ENCODE results near the gene FIGNL2.

DNA sequence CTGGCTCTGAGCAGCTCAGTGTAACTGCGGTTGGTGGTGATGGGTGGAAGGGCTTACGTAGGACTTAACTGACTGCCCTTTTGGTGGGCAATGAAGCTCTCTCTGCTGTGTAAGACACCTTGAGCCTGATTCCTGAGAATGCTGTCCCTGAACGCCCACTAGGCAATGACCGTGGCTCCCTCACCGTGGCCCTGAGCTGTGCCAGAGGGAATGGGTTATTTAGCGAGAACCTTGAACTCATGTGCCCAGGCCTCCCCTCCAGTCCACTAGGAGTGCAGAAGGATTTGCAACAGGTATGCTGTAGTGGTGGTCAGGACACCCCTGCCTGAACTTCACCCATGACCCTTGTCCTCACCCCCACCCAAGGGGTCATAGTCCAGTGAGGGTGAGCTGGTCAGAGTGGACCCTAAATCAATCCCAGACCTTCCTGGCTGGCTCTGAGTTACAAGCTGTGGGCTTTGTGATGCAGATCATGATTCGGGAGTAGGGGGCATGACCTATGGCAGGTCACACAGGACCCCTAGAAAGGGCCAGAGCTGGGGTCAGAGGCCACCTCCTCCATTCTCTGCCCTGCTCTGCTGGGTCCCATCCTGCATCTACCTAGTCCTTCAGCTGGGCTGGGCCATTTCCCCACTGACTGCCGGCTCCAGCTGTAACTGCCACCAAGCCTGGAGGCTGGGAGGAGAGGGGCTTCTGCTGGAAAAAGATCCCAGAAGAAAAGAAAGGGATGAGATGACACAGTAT lies 24.9 kb upstream of the FIGNL2 start:
- TF ChIP-seq POLR2A (IDR thresholded peaks at IDR 0.05) (no peak), CTCF (IDR thresholded peaks at IDR 0.05) (no peak), EP300 (IDR thresholded peaks at IDR 0.05) (no peak), POLR2AphosphoS5 (IDR thresholded peaks at IDR 0.05) (no peak)
